A673 (cell line): ENCODE results near the gene RPS27A.

Source experiments
- EZH2 ChIP-seq: fragments of 200-600 bp; sonication (generic); IDR thresholded peaks from 2 replicates; pipeline ENCODE4 v1.6.1; 2017; ENCODE audit warnings: borderline replicate concordance, low read depth, mild to moderate bottlenecking, mixed read lengths, antibody characterized with exemption, low read length; ENCODE audit not compliant: poor library complexity, severe bottlenecking
- TF ChIP-seq, protein P1 (sequence below): fragments of 300-800, 200-600 bp; sonication (generic); conservative IDR thresholded peaks from 2 replicates; pipeline ENCODE4 v1.5.1; 2017; ENCODE audit warnings: low read depth, mild to moderate bottlenecking, antibody characterized with exemption, low read length, moderate library complexity, mixed read lengths

GRCh38 chr2:55213822-55214221, 18.7 kb upstream of the RPS27A start:
- TF ChIP-seq, protein P1, sequence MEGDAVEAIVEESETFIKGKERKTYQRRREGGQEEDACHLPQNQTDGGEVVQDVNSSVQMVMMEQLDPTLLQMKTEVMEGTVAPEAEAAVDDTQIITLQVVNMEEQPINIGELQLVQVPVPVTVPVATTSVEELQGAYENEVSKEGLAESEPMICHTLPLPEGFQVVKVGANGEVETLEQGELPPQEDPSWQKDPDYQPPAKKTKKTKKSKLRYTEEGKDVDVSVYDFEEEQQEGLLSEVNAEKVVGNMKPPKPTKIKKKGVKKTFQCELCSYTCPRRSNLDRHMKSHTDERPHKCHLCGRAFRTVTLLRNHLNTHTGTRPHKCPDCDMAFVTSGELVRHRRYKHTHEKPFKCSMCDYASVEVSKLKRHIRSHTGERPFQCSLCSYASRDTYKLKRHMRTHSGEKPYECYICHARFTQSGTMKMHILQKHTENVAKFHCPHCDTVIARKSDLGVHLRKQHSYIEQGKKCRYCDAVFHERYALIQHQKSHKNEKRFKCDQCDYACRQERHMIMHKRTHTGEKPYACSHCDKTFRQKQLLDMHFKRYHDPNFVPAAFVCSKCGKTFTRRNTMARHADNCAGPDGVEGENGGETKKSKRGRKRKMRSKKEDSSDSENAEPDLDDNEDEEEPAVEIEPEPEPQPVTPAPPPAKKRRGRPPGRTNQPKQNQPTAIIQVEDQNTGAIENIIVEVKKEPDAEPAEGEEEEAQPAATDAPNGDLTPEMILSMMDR: no peak
- TF ChIP-seq EZH2: no peak
